ENCODE results near the gene TRIM72. TPM values are rescaled to one million over a fixed set of nuclear protein-coding genes. Genes with fewer than 3 reads are reported as not detected.

Gene TRIM72
- total and polyA plus RNA-seq, 2 of the 8 experiments (the other 6 are each of a cell fraction or from before 2014, with no cell fraction given) = 0.57 to 2.1 TPM

- Histone ChIP-seq H3K36me3 (ENCODE audit: control insufficient read depth in 2 of 4, insufficient read depth in 4 of 4, low read length in 3 of 4) (no peaks in the 10 kb centered on the region), H3K4me1 (replicated peaks in 1 of 4; ENCODE audit: control insufficient read depth in 3 of 4, insufficient read depth in 4 of 4, low read length in 3 of 4) (no peaks in the 10 kb centered on the region), H3K4ac (replicated peaks; ENCODE audit: insufficient read length, low read depth, low read length) (no peak overlapping the region), H3K23me2 (ENCODE audit: low read depth, low read length) (no peaks in the 10 kb centered on the region), H2AK5ac (ENCODE audit: low read depth, low read length) (no peak overlapping the region), H3K79me2 (ENCODE audit: control insufficient read depth in 1 of 2, insufficient read depth in 2 of 2, low read length in 2 of 2) (no peaks in the 10 kb centered on the region), H3K14ac (ENCODE audit: insufficient read length) (no peak overlapping the region), H3K4me3 (ENCODE audit: extremely low read depth in 1 of 4, insufficient read depth in 2 of 4, low read depth in 3 of 4, low read length in 4 of 4) (no peak overlapping the region), H3K23ac (ENCODE audit: insufficient read length) (no peak overlapping the region), H2AFZ (ENCODE audit: low read length) (no peak overlapping the region), H2BK15ac (ENCODE audit: low read length) (no peak overlapping the region), H3K9ac (replicated peaks in 1 of 4; ENCODE audit: extremely low read depth in 1 of 4, low read depth in 3 of 4, low read length in 3 of 4) (no peak overlapping the region), H3K9me3 (ENCODE audit: insufficient read depth in 2 of 2, low read depth in 1 of 2, low read length in 1 of 2) (no peaks in the 10 kb centered on the region), H3K4me2 (ENCODE audit: insufficient read depth in 1 of 2, low read depth in 2 of 2, low read length in 2 of 2) (no peak overlapping the region), H3K56ac (replicated peaks; ENCODE audit: insufficient read length, low read depth, low read length) (no peak overlapping the region), H4K20me1 (replicated peaks in 1 of 2; ENCODE audit: control insufficient read depth in 1 of 2, insufficient read depth in 2 of 2, low read length in 2 of 2) (no peaks in the 10 kb centered on the region), H3K27ac (ENCODE audit: low read depth, low read length) (no peak overlapping the region), H2BK5ac (ENCODE audit: low read depth, low read length) (no peak overlapping the region), H2BK20ac (ENCODE audit: low read length) (no peak overlapping the region), H2BK120ac (replicated peaks; ENCODE audit: low read depth, low read length) (no peak overlapping the region), H4K5ac (ENCODE audit: insufficient read length, low read depth, low read length) (no peak overlapping the region), H2BK12ac (ENCODE audit: low read depth, low read length) (no peak overlapping the region), H3K18ac (ENCODE audit: extremely low read depth, low read length) (no peak overlapping the region), H4K91ac (replicated peaks; ENCODE audit: insufficient read length, low read length) (no peak overlapping the region), H3K27me3 (replicated peaks in 1 of 4; ENCODE audit: control insufficient read depth in 3 of 4, extremely low read depth in 1 of 4, insufficient read depth in 3 of 4, low read length in 3 of 4) (no peaks in the 10 kb centered on the region), H4K8ac (ENCODE audit: extremely low read depth, insufficient read depth, low read length) (no peak overlapping the region), H3K79me1 (ENCODE audit: low read depth, low read length) (no peaks in the 10 kb centered on the region)
- CTCF ChIA-PET (ENCODE audit: partially characterized antibody) = interaction anchor here (1.1 kb wide), 1 partner anchor 14 kb away, joined by 3 read pairs; no protein-coding TSS in a partner anchor
- TF ChIP-seq CHD1 (IDR thresholded peaks at IDR 0.05; ENCODE audit: low read depth, low read length) (no peak), NANOG (IDR thresholded peaks at IDR 0.05; ENCODE audit: insufficient read depth, low read depth, low read length, poor library complexity, severe bottlenecking) (no peak), MAFK (IDR thresholded peaks at IDR 0.05; ENCODE audit: low read depth, low read length) (no peak), CTCF (IDR thresholded peaks at IDR 0.05; ENCODE audit: control extremely low read depth in 1 of 3, insufficient read depth in 1 of 3, low read depth in 1 of 3, low read length in 3 of 3) (no peak), SP4 (IDR thresholded peaks at IDR 0.05; ENCODE audit: low read length) (no peak), CREB1 (IDR thresholded peaks at IDR 0.05) (no peak), RBBP5 (IDR thresholded peaks at IDR 0.05; ENCODE audit: borderline replicate concordance, low read depth, low read length) (no peak)
- FAIRE-seq (no peak), DNase-seq (ENCODE audit: low read depth in 1 of 2, low spot score in 2 of 2) (no peak)
- POLR2A ChIA-PET (ENCODE audit: partially characterized antibody) = no interaction called here
- 93% methylated on average over 5 of the region's 5 CpGs; no CpG with 5 or more reads in 1 of the 2 experiments for WGBS, 2 experiments (ENCODE audit: extremely low coverage in 1 of 2, insufficient coverage in 1 of 2, insufficient read length in 1 of 2, insufficient replicate concordance in 2 of 2, low coverage in 1 of 2, low lambda C conversion rate in 2 of 2, missing lambda C conversion rate in 1 of 2)
Observed at GRCh38 chr16:31223044-31223443, 9.1 kb downstream of the TRIM72 start.

All from H1 (cell line).